Lower lobe of right lung (tissue), 2 donors: ENCODE data around the gene MGMT. TPM values are rescaled to one million over a fixed set of nuclear protein-coding genes. Genes with fewer than 3 reads are reported as not detected.

Experiments
- ATAC-seq, 2 donors: fragments of 200-7000 bp; cut with Tn5 transposase; one replicate each; pipeline ENCODE4 v1.9.1; 2020 to 2022; ENCODE audit warnings: mild to moderate bottlenecking in 2 of 2, moderate library complexity in 2 of 2
- DNase-seq: peaks from one replicate; pipeline ENCODE4 v3.0.0-alpha.2; 2020
- H3K27ac ChIP-seq: fragments of 200-600 bp; one replicate; pipeline ENCODE4 v1.8.0; 2022
- H3K27me3 ChIP-seq: fragments of 200-600 bp; one replicate; pipeline ENCODE4 v1.8.0; 2022; ENCODE audit warnings: low read depth
- H3K36me3 ChIP-seq: fragments of 200-600 bp; one replicate; pipeline ENCODE4 v1.8.0; 2022; ENCODE audit warnings: mild to moderate bottlenecking
- H3K4me1 ChIP-seq: fragments of 200-600 bp; one replicate; pipeline ENCODE4 v1.8.0; 2022
- H3K4me3 ChIP-seq: fragments of 200-600 bp; one replicate; pipeline ENCODE4 v1.8.0; 2022; ENCODE audit warnings: mild to moderate bottlenecking
- H3K9me3 ChIP-seq: fragments of 200-600 bp; one replicate; pipeline ENCODE4 v1.8.0; 2022
- intact Hi-C: fragments of 100-400 bp; cut with DNase I; formaldehyde crosslinking; loops from one replicate; pipeline ENCODE4 v1.11.0; 2022
- total RNA-seq: library from RNA; stranded (reverse); fragmentation: NEBNext Ultra II Directional; extraction: Animal tissue kit (Norgen Biotek cat#: 25700); gene quantifications from one replicate; pipeline ENCODE4 v1.2.1, GENCODE V29; 2021
- TF ChIP-seq, protein P1 (sequence below): fragments of 200-600 bp; IDR thresholded peaks from one replicate; pipeline ENCODE4 v1.8.0; 2022; ENCODE audit warnings: antibody characterized with exemption, mild to moderate bottlenecking
- donor health status: DM: no; HTN: yes; CAD: no; lungs with severe emphysema.

The MGMT gene
- total RNA-seq, 1 donor from 2014 or later, result 19.9 TPM

DNA sequence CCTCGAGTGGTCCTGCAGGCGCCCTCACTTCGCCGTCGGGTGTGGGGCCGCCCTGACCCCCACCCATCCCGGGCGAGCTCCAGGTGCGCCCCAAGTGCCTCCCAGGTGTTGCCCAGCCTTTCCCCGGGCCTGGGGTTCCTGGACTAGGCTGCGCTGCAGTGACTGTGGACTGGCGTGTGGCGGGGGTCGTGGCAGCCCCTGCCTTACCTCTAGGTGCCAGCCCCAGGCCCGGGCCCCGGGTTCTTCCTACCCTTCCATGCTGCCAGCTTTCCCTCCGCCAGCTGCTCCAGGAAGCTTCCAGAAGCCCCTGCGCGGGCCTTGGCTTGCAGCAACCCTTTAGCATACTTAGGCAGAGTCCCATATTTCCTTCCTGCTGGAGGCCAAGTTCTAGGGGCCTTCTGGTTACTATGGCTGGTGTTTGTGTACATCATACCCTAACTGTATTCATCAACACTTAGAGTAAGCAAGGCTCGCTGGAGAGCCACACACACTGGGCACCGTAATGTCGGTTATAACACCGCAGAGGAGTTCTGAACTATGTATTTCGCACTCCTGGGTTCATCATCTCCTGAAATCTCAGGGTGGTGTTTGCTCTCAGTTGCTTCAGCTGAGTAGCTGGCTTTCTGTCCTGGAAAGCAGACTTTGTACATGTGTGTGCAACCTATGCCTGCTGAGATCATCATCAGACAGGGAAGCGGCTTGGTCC is 471 bp downstream of the MGMT start:
- H3K9me3 ChIP-seq, result no peaks in the 10 kb centered on the region
- no peaks in the 10 kb centered on the region for H3K36me3 ChIP-seq
- intact Hi-C loops, result no loop called here
- no peaks in the 10 kb centered on the region for H3K27me3 ChIP-seq
- peak overlapping the region; percentile 84 for H3K27ac ChIP-seq
- TF ChIP-seq, protein P1, sequence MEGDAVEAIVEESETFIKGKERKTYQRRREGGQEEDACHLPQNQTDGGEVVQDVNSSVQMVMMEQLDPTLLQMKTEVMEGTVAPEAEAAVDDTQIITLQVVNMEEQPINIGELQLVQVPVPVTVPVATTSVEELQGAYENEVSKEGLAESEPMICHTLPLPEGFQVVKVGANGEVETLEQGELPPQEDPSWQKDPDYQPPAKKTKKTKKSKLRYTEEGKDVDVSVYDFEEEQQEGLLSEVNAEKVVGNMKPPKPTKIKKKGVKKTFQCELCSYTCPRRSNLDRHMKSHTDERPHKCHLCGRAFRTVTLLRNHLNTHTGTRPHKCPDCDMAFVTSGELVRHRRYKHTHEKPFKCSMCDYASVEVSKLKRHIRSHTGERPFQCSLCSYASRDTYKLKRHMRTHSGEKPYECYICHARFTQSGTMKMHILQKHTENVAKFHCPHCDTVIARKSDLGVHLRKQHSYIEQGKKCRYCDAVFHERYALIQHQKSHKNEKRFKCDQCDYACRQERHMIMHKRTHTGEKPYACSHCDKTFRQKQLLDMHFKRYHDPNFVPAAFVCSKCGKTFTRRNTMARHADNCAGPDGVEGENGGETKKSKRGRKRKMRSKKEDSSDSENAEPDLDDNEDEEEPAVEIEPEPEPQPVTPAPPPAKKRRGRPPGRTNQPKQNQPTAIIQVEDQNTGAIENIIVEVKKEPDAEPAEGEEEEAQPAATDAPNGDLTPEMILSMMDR, result no peak
- peaks cover 12% of the 10 kb centered on the region for H3K4me1 ChIP-seq
- DNase-seq, result peak; percentile 63
- H3K4me3 ChIP-seq, result peak overlapping the region; percentile 83
- peak; percentile 14 to 39 for ATAC-seq

DNA sequence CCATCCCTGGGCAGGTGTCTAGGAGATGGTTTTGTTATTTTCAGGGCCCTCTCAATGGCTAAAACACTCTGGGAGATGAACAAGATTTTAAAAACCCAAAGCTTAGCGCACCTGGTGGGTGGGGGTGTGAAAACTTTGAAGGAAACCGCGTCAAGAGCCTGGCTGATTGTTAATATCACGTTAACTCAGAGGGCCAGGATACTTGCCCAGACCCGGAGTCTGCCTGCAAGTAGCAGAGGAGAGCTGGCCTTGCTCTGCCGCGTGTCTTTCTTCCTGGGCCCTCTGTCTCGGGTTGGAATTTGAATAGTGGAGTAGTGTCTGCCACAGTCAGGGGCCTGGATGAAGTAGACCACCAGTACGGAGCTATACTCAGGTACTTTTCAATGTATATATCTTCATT is 1.1 kb downstream of the MGMT start:
- TF ChIP-seq, protein P1, result no peak
- H3K36me3 ChIP-seq, result no peaks in the 10 kb centered on the region
- H3K9me3 ChIP-seq, result no peaks in the 10 kb centered on the region
- ATAC-seq, result no peak
- H3K4me1 ChIP-seq, result peaks cover 12% of the 10 kb centered on the region
- intact Hi-C loops, result no loop called here
- no peaks in the 10 kb centered on the region for H3K27me3 ChIP-seq
- no peak overlapping the region for H3K27ac ChIP-seq
- DNase-seq, result no peak
- no peak overlapping the region for H3K4me3 ChIP-seq

DNA sequence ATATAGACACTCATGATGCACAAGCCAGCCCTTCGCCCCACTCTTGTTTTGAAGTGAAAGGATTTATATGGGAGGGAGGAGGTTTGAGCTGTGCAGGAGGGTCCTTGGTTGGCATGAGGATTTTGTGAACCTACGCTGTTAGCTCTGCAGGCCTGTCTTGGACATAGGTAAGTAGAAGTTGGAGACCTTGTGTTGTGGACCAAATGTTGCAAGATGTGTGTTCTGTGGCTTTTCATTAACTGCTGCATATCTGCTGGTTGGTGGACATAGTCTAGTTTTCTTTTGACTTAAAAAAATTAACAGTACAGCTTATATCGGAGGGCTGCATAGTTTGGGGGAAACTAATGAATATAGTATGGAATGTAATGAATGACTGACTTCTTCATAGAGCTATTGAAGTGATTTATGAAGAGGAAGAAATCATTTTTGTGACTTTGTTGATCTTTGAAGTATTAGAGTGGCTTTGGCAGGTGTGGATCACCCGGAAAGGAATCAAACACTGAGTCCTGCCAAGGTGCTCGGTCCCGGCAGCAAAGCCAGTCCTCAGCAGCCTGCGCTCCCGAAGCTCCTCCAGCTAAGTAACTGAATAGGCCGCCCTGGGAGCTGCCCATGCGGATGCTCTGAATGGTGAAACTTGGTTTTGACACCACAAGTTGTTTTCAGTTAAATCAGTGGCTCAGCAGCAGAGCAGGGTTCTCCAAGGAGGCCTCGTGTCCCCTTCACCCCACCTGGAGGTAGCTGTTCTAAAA is 3.2 kb downstream of the MGMT start:
- no peak for ATAC-seq
- intact Hi-C loops, result no loop called here
- TF ChIP-seq, protein P1, result no peak
- Histone ChIP-seq H3K27me3 (no peaks in the 10 kb centered on the region), H3K4me1 (peaks cover 12% of the 10 kb centered on the region), H3K9me3 (no peaks in the 10 kb centered on the region), H3K36me3 (no peaks in the 10 kb centered on the region), H3K27ac (no peak overlapping the region), H3K4me3 (no peak overlapping the region)
- no peak for DNase-seq

DNA sequence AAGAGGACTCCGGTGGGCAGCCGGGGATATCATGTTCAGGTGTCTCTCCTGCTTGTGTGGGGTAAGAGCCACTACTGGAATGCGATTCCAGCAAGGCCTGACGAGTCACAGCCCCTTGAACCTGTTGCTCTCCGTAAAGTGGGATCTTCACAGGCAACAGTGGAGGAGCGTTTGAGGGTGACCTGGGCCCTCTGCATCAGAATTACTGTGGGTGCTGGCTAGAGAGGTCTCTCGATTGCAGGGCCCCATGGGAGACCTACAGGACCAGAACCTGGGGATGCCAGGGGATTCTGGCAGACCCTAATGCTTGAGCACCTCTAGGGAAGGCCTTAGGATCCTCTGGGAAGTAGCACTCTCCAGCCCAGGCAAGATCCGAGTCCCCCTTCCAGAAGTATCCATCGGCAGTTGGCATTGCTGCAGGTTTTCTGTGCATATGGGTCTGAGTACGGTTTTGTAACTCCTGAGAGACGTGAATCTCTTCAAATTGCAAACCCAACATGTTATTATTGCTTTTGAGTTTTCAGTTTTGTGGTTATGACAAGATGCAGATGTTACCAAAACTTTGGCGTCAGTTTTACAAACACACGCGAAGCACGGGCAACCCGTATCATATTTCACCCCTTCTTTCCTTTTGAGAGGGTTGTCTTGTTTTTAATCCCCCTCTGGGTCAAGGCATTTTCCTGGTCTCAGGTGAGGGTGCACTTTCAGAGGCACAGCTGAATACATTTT is 4.6 kb downstream of the MGMT start:
- Histone ChIP-seq H3K27me3 (no peaks in the 10 kb centered on the region), H3K4me3 (no peak overlapping the region), H3K9me3 (no peaks in the 10 kb centered on the region), H3K4me1 (peaks cover 5% of the 10 kb centered on the region), H3K36me3 (no peaks in the 10 kb centered on the region), H3K27ac (no peak overlapping the region)
- no peak for DNase-seq
- TF ChIP-seq, protein P1, result no peak
- ATAC-seq, result no peak
- intact Hi-C loops, result no loop called here

DNA sequence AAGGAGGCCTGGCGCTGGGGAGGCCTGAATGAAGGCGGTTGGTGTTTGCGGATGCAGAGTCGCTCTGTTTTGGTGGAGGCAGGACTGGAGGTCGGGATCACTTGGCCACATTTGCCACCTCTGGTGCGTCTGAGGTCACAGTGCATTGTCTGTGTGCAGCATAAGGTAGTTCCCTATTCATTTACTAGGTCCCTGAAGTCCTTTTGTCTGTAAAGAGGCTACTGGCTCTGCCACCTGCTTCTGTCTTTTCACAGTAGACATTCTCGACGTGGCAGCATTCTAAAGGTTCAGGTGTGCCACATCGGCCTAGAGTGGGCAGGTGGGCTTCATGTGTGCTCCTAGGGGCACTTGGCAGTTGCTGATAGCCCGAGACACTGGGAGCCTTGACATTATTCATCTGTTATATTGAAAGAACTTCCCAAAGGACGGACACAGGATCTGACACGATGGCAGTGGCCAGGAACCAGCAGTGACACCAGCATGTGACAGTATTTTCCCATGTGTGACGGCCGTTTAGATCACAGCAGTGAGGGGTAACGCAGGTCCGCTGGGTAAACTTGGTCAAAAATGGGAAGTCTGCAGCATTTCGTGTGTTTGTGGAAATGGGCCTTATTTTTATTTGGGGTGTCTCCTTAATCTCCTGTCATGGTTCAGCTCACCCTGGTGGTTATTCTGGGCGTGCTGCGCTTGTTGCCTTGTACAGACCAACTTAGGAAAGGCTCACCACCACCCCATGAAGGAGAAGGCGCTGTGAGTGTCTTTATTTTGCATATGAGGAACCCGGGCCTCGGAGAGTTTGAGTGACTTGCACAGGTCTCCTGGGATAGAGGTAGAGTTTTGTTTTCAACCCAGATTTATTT is 5.9 kb downstream of the MGMT start:
- Histone ChIP-seq H3K4me1 (no peaks in the 10 kb centered on the region), H3K4me3 (no peak overlapping the region), H3K27ac (no peak overlapping the region), H3K9me3 (no peaks in the 10 kb centered on the region), H3K36me3 (no peaks in the 10 kb centered on the region), H3K27me3 (no peaks in the 10 kb centered on the region)
- ATAC-seq (no peak), DNase-seq (no peak)
- TF ChIP-seq, protein P1, result no peak
- intact Hi-C loops, result no loop called here
